ENCODE results near the gene ZNF557.

The ZNF557 gene

DNA sequence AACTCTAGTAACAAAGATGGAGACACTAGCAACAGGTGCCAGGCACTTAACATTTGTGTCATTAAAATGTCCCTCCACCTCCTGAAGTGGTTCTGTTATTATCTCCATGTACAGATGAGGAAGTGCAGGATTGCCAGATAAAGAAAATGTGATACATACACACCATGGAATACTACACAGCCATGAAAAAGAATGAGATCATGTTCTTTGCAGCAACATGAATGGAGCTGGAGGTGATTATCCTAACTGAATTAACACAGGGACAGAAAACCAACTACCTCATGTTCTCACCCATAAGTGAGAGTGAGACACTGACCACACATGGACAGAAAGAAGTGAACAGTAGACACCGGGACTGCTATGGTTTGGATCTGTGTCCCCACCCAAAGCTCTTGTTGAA, 60.5 kb downstream of the ZNF557 start:
- no peak for DNase-seq

DNA sequence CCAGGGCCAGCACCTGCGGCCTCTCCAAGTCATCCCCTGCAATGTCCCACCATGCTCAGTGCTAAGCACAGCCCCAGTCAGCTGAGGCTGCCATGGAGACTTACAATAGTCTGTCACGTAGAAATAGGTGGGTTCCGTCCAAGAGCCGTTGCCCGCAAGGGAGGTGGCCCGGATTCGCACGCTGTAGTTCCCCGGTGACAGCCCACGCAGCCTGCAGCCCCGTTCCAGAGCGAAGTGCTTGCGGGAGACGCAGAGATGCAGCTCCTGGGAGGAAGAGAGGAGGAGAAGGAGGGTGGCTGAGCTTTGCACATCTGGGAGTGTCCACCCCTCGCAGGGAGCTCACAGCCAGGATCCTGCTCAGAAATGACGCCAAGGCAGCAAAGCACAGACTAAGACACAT, 62.6 kb downstream of the ZNF557 start:
- DNase-seq = no peak

DNA sequence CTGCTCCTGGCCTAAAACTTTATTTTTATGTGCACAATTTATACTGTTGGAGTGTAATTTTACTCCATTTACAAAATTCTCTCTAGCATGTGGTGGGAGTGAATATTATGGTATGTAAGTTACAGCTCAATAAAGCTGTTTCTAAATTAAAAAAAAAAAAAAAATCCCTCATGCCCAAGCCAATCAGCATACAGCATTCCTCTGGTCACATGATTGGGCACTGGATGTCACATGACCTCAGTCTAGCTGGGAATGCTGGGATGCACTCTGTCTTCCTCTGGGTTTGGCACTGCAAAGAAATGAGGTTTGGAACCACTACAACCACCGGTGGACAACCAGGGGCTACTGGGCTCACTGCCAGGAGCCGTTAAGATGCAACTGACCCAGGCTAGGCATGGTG, 67.6 kb downstream of the ZNF557 start:
- no peak for DNase-seq

Measured in CD4-positive, alpha-beta T cell treated with Interleukin-6 for 4 hours (primary cell).